ENCODE measurements around the gene COL26A1.

The COL26A1 gene

GRCh38 chr7:101590663-101591435 lies 228.2 kb downstream of the COL26A1 start:
- Histone ChIP-seq H3K36me3 (replicated peaks in 1 of 2; ENCODE audit: control insufficient read depth in 2 of 2, insufficient read depth in 2 of 2, low read length in 2 of 2) (no peaks in the 10 kb centered on the region), H3K14ac (ENCODE audit: low read length) (no peak overlapping the region), H4K91ac (ENCODE audit: low read depth, low read length, poor library complexity) (no peak overlapping the region), H2BK12ac (ENCODE audit: low read length) (no peak overlapping the region), H3K9me3 (replicated peaks in 1 of 2; ENCODE audit: control insufficient read depth in 2 of 2, insufficient read depth in 1 of 2, low read depth in 1 of 2, low read length in 2 of 2) (no peaks in the 10 kb centered on the region), H3K4ac (ENCODE audit: low read length) (no peak overlapping the region), H3K9ac (ENCODE audit: low read depth, low read length, poor library complexity) (peak overlapping the region; percentile 27), H3K79me1 (ENCODE audit: low read depth, low read length) (no peaks in the 10 kb centered on the region), H2AK5ac (ENCODE audit: low read depth, low read length) (peak overlapping the region; percentile 63), H2BK15ac (ENCODE audit: low read length) (peak overlapping the region; percentile 13), H3K27ac (replicated peaks; ENCODE audit: low read length) (no peak overlapping the region), H2BK120ac (ENCODE audit: low read depth, low read length) (no peak overlapping the region), H3K4me2 (ENCODE audit: insufficient read depth, low read length, poor library complexity, severe bottlenecking) (no peak overlapping the region), H3K18ac (ENCODE audit: low read length) (no peak overlapping the region), H2BK5ac (ENCODE audit: low read length) (no peak overlapping the region), H3K4me3 (ENCODE audit: low read length in 2 of 2) (no peak overlapping the region), H3K27me3 (ENCODE audit: control insufficient read depth in 3 of 3, insufficient read depth in 3 of 3, low read depth in 1 of 3, low read length in 3 of 3) (peaks cover 0 to 1% (median 0%) of the 10 kb centered on the region in 3 experiments), H4K8ac (ENCODE audit: low read depth, low read length) (no peak overlapping the region), H3K4me1 (ENCODE audit: control insufficient read depth in 2 of 2, insufficient read depth in 1 of 2, low read depth in 1 of 2, low read length in 2 of 2) (peaks cover 0 to 4% of the 10 kb centered on the region in 2 donors), H2AFZ (ENCODE audit: low read length) (no peak overlapping the region), H3K23ac (ENCODE audit: low read depth, low read length, poor library complexity) (peak overlapping the region; percentile 34)
- WGBS, 2 donors (ENCODE audit: extremely low coverage in 2 of 2, insufficient read length in 2 of 2, insufficient replicate concordance in 1 of 2) = no CpG with 5 or more reads among the region's 18 CpGs
- no peak for DNase-seq (ENCODE audit: low spot score)

- no peak overlapping the region for H2BK15ac ChIP-seq (ENCODE audit: low read length)
- no peak overlapping the region for H4K91ac ChIP-seq (ENCODE audit: low read depth, low read length, poor library complexity)
- no peak overlapping the region for H4K8ac ChIP-seq (ENCODE audit: low read depth, low read length)
- no peak overlapping the region for H2BK12ac ChIP-seq (ENCODE audit: low read length)
- H3K23ac ChIP-seq (ENCODE audit: low read depth, low read length, poor library complexity) = no peak overlapping the region
- DNase-seq (ENCODE audit: low spot score) = no peak
- H3K4me1 ChIP-seq (ENCODE audit: control insufficient read depth in 2 of 2, insufficient read depth in 1 of 2, low read depth in 1 of 2, low read length in 2 of 2) = peaks cover 0 to 4% of the 10 kb centered on the region in 2 donors
- peaks cover 0 to 3% (median 1%) of the 10 kb centered on the region in 3 experiments for H3K27me3 ChIP-seq (ENCODE audit: control insufficient read depth in 3 of 3, insufficient read depth in 3 of 3, low read depth in 1 of 3, low read length in 3 of 3)
- no peak overlapping the region for H3K9ac ChIP-seq (ENCODE audit: low read depth, low read length, poor library complexity)
- H3K4ac ChIP-seq (ENCODE audit: low read length) = no peak overlapping the region
- no peak overlapping the region for H3K4me2 ChIP-seq (ENCODE audit: insufficient read depth, low read length, poor library complexity, severe bottlenecking)
- no peak overlapping the region for H3K14ac ChIP-seq (ENCODE audit: low read length)
- H3K18ac ChIP-seq (ENCODE audit: low read length) = no peak overlapping the region
- no peak overlapping the region for H2AFZ ChIP-seq (ENCODE audit: low read length)
- no peak overlapping the region for H2AK5ac ChIP-seq (ENCODE audit: low read depth, low read length)
- no peaks in the 10 kb centered on the region for H3K79me1 ChIP-seq (ENCODE audit: low read depth, low read length)
- no peak overlapping the region for H2BK5ac ChIP-seq (ENCODE audit: low read length)
- H3K27ac ChIP-seq (replicated peaks; ENCODE audit: low read length) = no peak overlapping the region
- no CpG with 5 or more reads among the region's 2 CpGs for WGBS, 2 donors (ENCODE audit: extremely low coverage in 2 of 2, insufficient read length in 2 of 2, insufficient replicate concordance in 1 of 2)
- no peaks in the 10 kb centered on the region for H3K36me3 ChIP-seq (replicated peaks in 1 of 2; ENCODE audit: control insufficient read depth in 2 of 2, insufficient read depth in 2 of 2, low read length in 2 of 2)
- H2BK120ac ChIP-seq (ENCODE audit: low read depth, low read length) = no peak overlapping the region
- no peak overlapping the region for H3K4me3 ChIP-seq (ENCODE audit: low read length in 2 of 2)
- H3K9me3 ChIP-seq (replicated peaks in 1 of 2; ENCODE audit: control insufficient read depth in 2 of 2, insufficient read depth in 1 of 2, low read depth in 1 of 2, low read length in 2 of 2) = no peaks in the 10 kb centered on the region
Measured at GRCh38 chr7:101591504-101591903, 228.8 kb downstream of the COL26A1 start.

- no peak overlapping the region for H2BK15ac ChIP-seq (ENCODE audit: low read length)
- no peak overlapping the region for H3K18ac ChIP-seq (ENCODE audit: low read length)
- no peak overlapping the region for H3K4ac ChIP-seq (ENCODE audit: low read length)
- H2BK5ac ChIP-seq (ENCODE audit: low read length) = no peak overlapping the region
- peaks cover 0 to 3% (median 1%) of the 10 kb centered on the region in 3 experiments for H3K27me3 ChIP-seq (ENCODE audit: control insufficient read depth in 3 of 3, insufficient read depth in 3 of 3, low read depth in 1 of 3, low read length in 3 of 3)
- H3K9me3 ChIP-seq (replicated peaks in 1 of 2; ENCODE audit: control insufficient read depth in 2 of 2, insufficient read depth in 1 of 2, low read depth in 1 of 2, low read length in 2 of 2) = no peaks in the 10 kb centered on the region
- no peak for DNase-seq (ENCODE audit: low spot score)
- no peak overlapping the region for H3K4me3 ChIP-seq (ENCODE audit: low read length in 2 of 2)
- no peak overlapping the region for H2AFZ ChIP-seq (ENCODE audit: low read length)
- no peak overlapping the region for H4K91ac ChIP-seq (ENCODE audit: low read depth, low read length, poor library complexity)
- H3K4me1 ChIP-seq (ENCODE audit: control insufficient read depth in 2 of 2, insufficient read depth in 1 of 2, low read depth in 1 of 2, low read length in 2 of 2) = no peaks in the 10 kb centered on the region
- no peak overlapping the region for H3K9ac ChIP-seq (ENCODE audit: low read depth, low read length, poor library complexity)
- no CpG with 5 or more reads among the region's 6 CpGs for WGBS, 2 donors (ENCODE audit: extremely low coverage in 2 of 2, insufficient read length in 2 of 2, insufficient replicate concordance in 1 of 2)
- no peaks in the 10 kb centered on the region for H3K36me3 ChIP-seq (replicated peaks in 1 of 2; ENCODE audit: control insufficient read depth in 2 of 2, insufficient read depth in 2 of 2, low read length in 2 of 2)
- no peak overlapping the region for H3K23ac ChIP-seq (ENCODE audit: low read depth, low read length, poor library complexity)
- no peak overlapping the region for H3K27ac ChIP-seq (replicated peaks; ENCODE audit: low read length)
- H3K14ac ChIP-seq (ENCODE audit: low read length) = no peak overlapping the region
- H2BK120ac ChIP-seq (ENCODE audit: low read depth, low read length) = no peak overlapping the region
- no peak overlapping the region for H4K8ac ChIP-seq (ENCODE audit: low read depth, low read length)
- no peak overlapping the region for H2BK12ac ChIP-seq (ENCODE audit: low read length)
- H3K4me2 ChIP-seq (ENCODE audit: insufficient read depth, low read length, poor library complexity, severe bottlenecking) = no peak overlapping the region
- H2AK5ac ChIP-seq (ENCODE audit: low read depth, low read length) = no peak overlapping the region
- no peaks in the 10 kb centered on the region for H3K79me1 ChIP-seq (ENCODE audit: low read depth, low read length)
Measured at GRCh38 chr7:101593556-101593955, 230.9 kb downstream of the COL26A1 start.

GRCh38 chr7:101594790-101595189 lies 232.1 kb downstream of the COL26A1 start:
- no peak overlapping the region for H2BK15ac ChIP-seq (ENCODE audit: low read length)
- no peak overlapping the region for H3K4me3 ChIP-seq (ENCODE audit: low read length in 2 of 2)
- no peak overlapping the region for H3K14ac ChIP-seq (ENCODE audit: low read length)
- DNase-seq (ENCODE audit: low spot score) = no peak
- H3K9me3 ChIP-seq (replicated peaks in 1 of 2; ENCODE audit: control insufficient read depth in 2 of 2, insufficient read depth in 1 of 2, low read depth in 1 of 2, low read length in 2 of 2) = no peaks in the 10 kb centered on the region
- H3K27ac ChIP-seq (replicated peaks; ENCODE audit: low read length) = no peak overlapping the region
- H2AK5ac ChIP-seq (ENCODE audit: low read depth, low read length) = no peak overlapping the region
- H3K18ac ChIP-seq (ENCODE audit: low read length) = no peak overlapping the region
- no peaks in the 10 kb centered on the region for H3K79me1 ChIP-seq (ENCODE audit: low read depth, low read length)
- no peak overlapping the region for H2AFZ ChIP-seq (ENCODE audit: low read length)
- H2BK120ac ChIP-seq (ENCODE audit: low read depth, low read length) = no peak overlapping the region
- H3K23ac ChIP-seq (ENCODE audit: low read depth, low read length, poor library complexity) = no peak overlapping the region
- no peak overlapping the region for H2BK5ac ChIP-seq (ENCODE audit: low read length)
- no peak overlapping the region for H3K4me2 ChIP-seq (ENCODE audit: insufficient read depth, low read length, poor library complexity, severe bottlenecking)
- no CpG with 5 or more reads among the region's 3 CpGs for WGBS, 2 donors (ENCODE audit: extremely low coverage in 2 of 2, insufficient read length in 2 of 2, insufficient replicate concordance in 1 of 2)
- H2BK12ac ChIP-seq (ENCODE audit: low read length) = no peak overlapping the region
- no peak overlapping the region for H4K91ac ChIP-seq (ENCODE audit: low read depth, low read length, poor library complexity)
- peaks cover 0 to 3% (median 1%) of the 10 kb centered on the region in 3 experiments for H3K27me3 ChIP-seq (ENCODE audit: control insufficient read depth in 3 of 3, insufficient read depth in 3 of 3, low read depth in 1 of 3, low read length in 3 of 3)
- no peaks in the 10 kb centered on the region for H3K4me1 ChIP-seq (ENCODE audit: control insufficient read depth in 2 of 2, insufficient read depth in 1 of 2, low read depth in 1 of 2, low read length in 2 of 2)
- no peaks in the 10 kb centered on the region for H3K36me3 ChIP-seq (replicated peaks in 1 of 2; ENCODE audit: control insufficient read depth in 2 of 2, insufficient read depth in 2 of 2, low read length in 2 of 2)
- H3K4ac ChIP-seq (ENCODE audit: low read length) = no peak overlapping the region
- H3K9ac ChIP-seq (ENCODE audit: low read depth, low read length, poor library complexity) = no peak overlapping the region
- no peak overlapping the region for H4K8ac ChIP-seq (ENCODE audit: low read depth, low read length)

Measured in neuronal stem cell (in vitro differentiated cells).